Uterus (tissue), 2 donors: Measurements from ENCODE around the gene PHC3.

Source experiments
- CTCF ChIP-seq, 4 experiments: fragments of 200-600 bp in 2 of 4; fragments of 450-650 bp in 2 of 4; sonication (generic) in 2 of 4; IDR thresholded peaks; one replicate each; pipeline ENCODE4 v1.5.1; 2016 to 2019; ENCODE audit warnings: antibody characterized with exemption in 4 of 4, mild to moderate bottlenecking in 2 of 4, moderate library complexity in 1 of 4
- POLR2A ChIP-seq, 2 donors: fragments of 450-650 bp; IDR thresholded peaks; one replicate each; pipeline ENCODE4 v1.6.1; 2016; ENCODE audit warnings: antibody characterized with exemption in 2 of 2, mild to moderate bottlenecking in 1 of 2, moderate library complexity in 1 of 2

GRCh38 chr3:170137986-170138385, 43.5 kb downstream of the PHC3 start:
- TF ChIP-seq CTCF (IDR thresholded peaks at IDR 0.05) (no peak), POLR2A (IDR thresholded peaks at IDR 0.05) (no peak)
